Kidney (tissue), 14 donors: ENCODE data around the gene GGCX. TPM values are rescaled to one million over a fixed set of nuclear protein-coding genes. Genes with fewer than 3 reads are reported as not detected.

Experiments used
- DNase-seq, 5 donors: peaks; one replicate each; pipeline ENCODE4 v3.0.0-alpha.2; 2013 to 2020
- FAIRE-seq: peaks from 2 replicates; lab custom pipeline; 2012; peaks lifted over from hg19 to GRCh38; lab: Jason Lieb, UNC
- H3K27ac ChIP-seq, 2 donors: one replicate each; pipeline ENCODE4 v1.7.0; 2013; ENCODE audit warnings: low read depth in 2 of 2, low read length in 2 of 2, inconsistent platforms in 1 of 2
- H3K27me3 ChIP-seq: one replicate; pipeline ENCODE4 v1.7.1; 2013; ENCODE audit warnings: low read length, inconsistent platforms; ENCODE audit not compliant: control insufficient read depth, insufficient read depth
- H3K36me3 ChIP-seq, 3 donors: one replicate each; pipeline versions ENCODE4 v1.7.0 to v1.7.1; 2013; ENCODE audit warnings: low read length in 3 of 3, control low read depth in 1 of 3, inconsistent platforms in 1 of 3; ENCODE audit not compliant: insufficient read depth in 3 of 3, control insufficient read depth in 2 of 3
- H3K4me1 ChIP-seq, 3 donors: one replicate each; pipeline versions ENCODE4 v1.7.0 to v1.7.1; 2013; ENCODE audit warnings: low read length in 3 of 3, inconsistent platforms in 1 of 3, low read depth in 1 of 3; ENCODE audit not compliant: control insufficient read depth in 2 of 3, insufficient read depth in 2 of 3
- H3K4me3 ChIP-seq, 3 donors: one replicate each; pipeline versions ENCODE4 v1.7.0 to v1.8.1; 2013; ENCODE audit warnings: low read length in 3 of 3, control low read depth in 1 of 3, inconsistent platforms in 1 of 3
- H3K9ac ChIP-seq, 3 donors: one replicate each; pipeline versions ENCODE4 v1.7.0 to v1.7.1; 2013; ENCODE audit warnings: low read length in 3 of 3, control low read depth in 1 of 3, inconsistent platforms in 1 of 3
- H3K9me3 ChIP-seq, 3 donors: one replicate each; pipeline versions ENCODE4 v1.7.0 to v1.7.1; 2013; ENCODE audit warnings: low read length in 3 of 3, control low read depth in 1 of 3, inconsistent platforms in 1 of 3; ENCODE audit not compliant: control insufficient read depth in 2 of 3, insufficient read depth in 1 of 3
- CTCF ChIP-seq: IDR thresholded peaks from 3 replicates; pipeline ENCODE4 v1.5.1; 2012; ENCODE audit warnings: mild to moderate bottlenecking, moderate library complexity, borderline replicate concordance; ENCODE audit not compliant: insufficient read depth; ENCODE audit errors: extremely low read depth
- intact Hi-C: fragments of 100-400 bp; cut with DNase I; formaldehyde crosslinking; loops from one replicate; pipeline ENCODE4 v1.11.1; 2022
- polyA plus RNA-seq: library from polyadenylated mRNA; stranded (reverse); fragments of 350-450 nt; fragmentation: Illumina TruSeq; extraction: RNeasy Lipid Tissue Mini Kit (QIAGEN cat#74804); gene quantifications from one replicate; pipeline ENCODE4 v1.2.3, GENCODE V29; 2014; ENCODE audit warnings: low read depth, low replicate concordance; ENCODE audit not compliant: insufficient read depth
- total RNA-seq: library from RNA; stranded (reverse); fragmentation: NEBNext Ultra II Directional; extraction: Animal tissue kit (Norgen Biotek cat#: 25700); gene quantifications from one replicate; pipeline ENCODE4 v1.2.1, GENCODE V29; 2021
- donor health status: control.
- donor health status: control.
- donor health status: control.
- donor health status: control.
- donor health status: control.
- donor health status: DM: yes; HTN: yes; CAD: no.
- donor health status: Normal renal cell carcinoma (clear cell type).

Gene GGCX
- total and polyA plus RNA-seq, 2 donors from 2014 or later = 27.8 to 50.7 TPM

- DNase-seq = no peak
- intact Hi-C loops = no loop called here
- no peaks in the 10 kb centered on the region for H3K9me3 ChIP-seq
- no peak overlapping the region for H3K4me3 ChIP-seq
- H3K4me1 ChIP-seq = peaks cover 0 to 14% (median 5%) of the 10 kb centered on the region in 3 donors
- no peaks in the 10 kb centered on the region for H3K27me3 ChIP-seq
- TF ChIP-seq CTCF = no peak
- H3K27ac ChIP-seq = no peak overlapping the region
- FAIRE-seq = no peak
- no peak overlapping the region for H3K9ac ChIP-seq
- H3K36me3 ChIP-seq = no peaks in the 10 kb centered on the region
Observed at GRCh38 chr2:85501248-85501647, 60.0 kb downstream of the GGCX start.

GRCh38 chr2:85497944-85498630 lies 63.2 kb downstream of the GGCX start:
- intact Hi-C loops = no loop called here
- no peak overlapping the region for H3K9ac ChIP-seq
- FAIRE-seq = no peak

GRCh38 chr2:85496436-85496835 lies 64.9 kb downstream of the GGCX start:
- DNase-seq (no peak), FAIRE-seq (no peak)
- Histone ChIP-seq H3K27me3 (no peaks in the 10 kb centered on the region), H3K36me3 (no peaks in the 10 kb centered on the region), H3K9ac (no peak overlapping the region), H3K4me1 (no peaks in the 10 kb centered on the region), H3K27ac (no peak overlapping the region), H3K9me3 (no peaks in the 10 kb centered on the region), H3K4me3 (no peak overlapping the region)
- intact Hi-C loops = no loop called here
- no peak for TF ChIP-seq CTCF

More at GRCh38 chr2:85497944-85498630, 63.2 kb downstream of the GGCX start:
- no peaks in the 10 kb centered on the region for H3K27me3 ChIP-seq
- DNase-seq = no peak
- H3K9me3 ChIP-seq = no peaks in the 10 kb centered on the region
- H3K4me3 ChIP-seq = no peak overlapping the region
- peaks cover 0 to 3% (median 0%) of the 10 kb centered on the region in 3 donors for H3K4me1 ChIP-seq
- no peak for TF ChIP-seq CTCF
- H3K27ac ChIP-seq = no peak overlapping the region
- H3K36me3 ChIP-seq = no peaks in the 10 kb centered on the region

Other genes with a start within 250 kb of the GGCX start
- 175 TPM for gene TGOLN2, start 233.5 kb downstream of the GGCX start, total RNA-seq
- 71.8 TPM for gene TGOLN2, start 233.5 kb downstream of the GGCX start, polyA plus RNA-seq
- 53.9 TPM for gene RETSAT, start 207.0 kb downstream of the GGCX start, total RNA-seq
- gene RETSAT, start 207.0 kb downstream of the GGCX start, polyA plus RNA-seq = 42.9 TPM
- gene ELMOD3, start 206.7 kb downstream of the GGCX start, total RNA-seq = 15.3 TPM
- 17.0 TPM for gene ELMOD3, start 206.7 kb downstream of the GGCX start, polyA plus RNA-seq
- gene CAPG, start 151.1 kb downstream of the GGCX start, total RNA-seq = 377 TPM
- gene CAPG, start 151.1 kb downstream of the GGCX start, polyA plus RNA-seq = 361 TPM
- 0.98 TPM for gene SH2D6, start 142.8 kb downstream of the GGCX start, total RNA-seq
- 3.2 TPM for gene SH2D6, start 142.8 kb downstream of the GGCX start, polyA plus RNA-seq
- gene MAT2A, start 22.3 kb downstream of the GGCX start, total RNA-seq = 300 TPM
- gene MAT2A, start 22.3 kb downstream of the GGCX start, polyA plus RNA-seq = 155 TPM
- 196 TPM for gene VAMP8, start 16.1 kb upstream of the GGCX start, total RNA-seq
- gene VAMP8, start 16.1 kb upstream of the GGCX start, polyA plus RNA-seq = 604 TPM
- gene VAMP5, start 22.9 kb upstream of the GGCX start, total RNA-seq = 46.0 TPM
- gene VAMP5, start 22.9 kb upstream of the GGCX start, polyA plus RNA-seq = 145 TPM
- gene RNF181, start 34.3 kb upstream of the GGCX start, total RNA-seq = 89.9 TPM
- 407 TPM for gene RNF181, start 34.3 kb upstream of the GGCX start, polyA plus RNA-seq
- 23.1 TPM for gene TMEM150A, start 41.2 kb upstream of the GGCX start, total RNA-seq
- 61.2 TPM for gene TMEM150A, start 41.2 kb upstream of the GGCX start, polyA plus RNA-seq
- gene C2orf68, start 50.6 kb upstream of the GGCX start, total RNA-seq = 34.5 TPM
- gene C2orf68, start 50.6 kb upstream of the GGCX start, polyA plus RNA-seq = 37.6 TPM
- gene USP39, start 54.7 kb upstream of the GGCX start, total RNA-seq = 36.4 TPM
- gene USP39, start 54.7 kb upstream of the GGCX start, polyA plus RNA-seq = 35.5 TPM
- gene SFTPB, start 106.7 kb upstream of the GGCX start, total RNA-seq = 1.3 TPM
- gene SFTPB, start 106.7 kb upstream of the GGCX start, polyA plus RNA-seq = 0.92 TPM
- gene GNLY, start 132.9 kb upstream of the GGCX start, total RNA-seq = 5.5 TPM
- gene GNLY, start 132.9 kb upstream of the GGCX start, polyA plus RNA-seq = 8.1 TPM
- 11.2 TPM for gene ATOH8, start 192.5 kb upstream of the GGCX start, total RNA-seq
- 18.6 TPM for gene ATOH8, start 192.5 kb upstream of the GGCX start, polyA plus RNA-seq